ENCODE data around the gene PICALM. TPM values are rescaled to one million over a fixed set of nuclear protein-coding genes. Genes with fewer than 3 reads are reported as not detected.

PICALM gene
- polyA plus RNA-seq, 3 donors: 62.4 to 241 (median 81.0) TPM

DNA sequence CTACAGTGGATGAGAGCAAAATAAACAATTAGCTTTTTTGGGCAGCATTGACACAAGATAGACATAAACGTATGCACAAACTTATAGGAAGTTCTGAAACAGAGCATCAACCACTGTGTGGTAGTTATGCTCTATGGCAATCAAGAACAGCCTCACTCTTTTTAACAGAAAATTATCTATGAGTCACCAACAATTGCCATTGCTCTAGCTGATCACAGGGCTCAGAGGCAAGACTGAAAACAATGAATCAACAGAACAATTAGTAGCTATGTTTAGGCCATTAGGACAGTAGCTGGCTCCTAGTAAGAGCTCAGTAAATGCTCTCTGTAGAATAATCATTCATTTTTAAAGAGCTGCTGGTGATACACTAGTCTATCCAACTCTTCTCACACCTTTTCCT, 34.9 kb upstream of the PICALM start:
- H3K27ac Mint-ChIP-seq: no peak overlapping the region
- DNase-seq: no peak
- H3K4me1 Mint-ChIP-seq: peaks cover 8% of the 10 kb centered on the region
- no peaks in the 10 kb centered on the region for H3K36me3 Mint-ChIP-seq
- Histone ChIP-seq H3K4me3 (replicated peaks in 1 of 3; ENCODE audit: low read depth in 2 of 3, low read length in 3 of 3) (no peak overlapping the region), H3K9me3 (replicated peaks in 1 of 2; ENCODE audit: control insufficient read depth in 1 of 2, insufficient read depth in 1 of 2, low read length in 2 of 2) (no peaks in the 10 kb centered on the region), H2AFZ (ENCODE audit: insufficient read depth, low read depth, low read length, poor library complexity, severe bottlenecking) (no peak overlapping the region), H3K4me2 (replicated peaks; ENCODE audit: extremely low read depth, low read length, poor library complexity, severe bottlenecking) (no peak overlapping the region), H3K36me3 (replicated peaks in 1 of 2; ENCODE audit: control insufficient read depth in 1 of 2, insufficient read depth in 2 of 2, low read length in 2 of 2) (no peaks in the 10 kb centered on the region), H3K79me2 (ENCODE audit: insufficient read depth, low read length) (no peaks in the 10 kb centered on the region), H3K27me3 (ENCODE audit: control insufficient read depth in 2 of 2, insufficient read depth in 2 of 2, low read length in 2 of 2) (no peaks in the 10 kb centered on the region), H4K20me1 (ENCODE audit: insufficient read depth, low read length) (no peaks in the 10 kb centered on the region), H3K4me1 (ENCODE audit: control insufficient read depth in 1 of 2, insufficient read depth in 2 of 2, low read length in 2 of 2) (peaks cover 0 to 2% of the 10 kb centered on the region in 2 donors), H3K9ac (ENCODE audit: insufficient read depth, low read length, poor library complexity, severe bottlenecking) (no peak overlapping the region), H3K27ac (ENCODE audit: low read depth in 1 of 2, low read length in 2 of 2) (no peak overlapping the region)
- WGBS (ENCODE audit: insufficient coverage): 100% methylated on average over 1 of the region's 1 CpG
- intact Hi-C loops (cut with micrococcal nuclease): no loop called here
- H3K27me3 Mint-ChIP-seq (ENCODE audit: low read depth in 3 of 3): peaks cover 0 to 2% (median 0%) of the 10 kb centered on the region in 3 donors
- H3K9me3 Mint-ChIP-seq: peaks cover 0 to 2% (median 0%) of the 10 kb centered on the region in 7 donors
- H3K4me3 Mint-ChIP-seq: no peak overlapping the region
- TF ChIP-seq CTCF (IDR thresholded peaks at IDR 0.05): no peak

- Histone ChIP-seq H3K4me2 (replicated peaks; ENCODE audit: extremely low read depth, low read length, poor library complexity, severe bottlenecking) (no peak overlapping the region), H3K4me1 (ENCODE audit: control insufficient read depth in 1 of 2, insufficient read depth in 2 of 2, low read length in 2 of 2) (no peaks in the 10 kb centered on the region), H3K9ac (ENCODE audit: insufficient read depth, low read length, poor library complexity, severe bottlenecking) (no peak overlapping the region), H2AFZ (ENCODE audit: insufficient read depth, low read depth, low read length, poor library complexity, severe bottlenecking) (no peak overlapping the region), H3K27ac (ENCODE audit: low read depth in 1 of 2, low read length in 2 of 2) (no peak overlapping the region), H3K9me3 (replicated peaks in 1 of 2; ENCODE audit: control insufficient read depth in 1 of 2, insufficient read depth in 1 of 2, low read length in 2 of 2) (no peaks in the 10 kb centered on the region), H3K4me3 (replicated peaks in 1 of 3; ENCODE audit: low read depth in 2 of 3, low read length in 3 of 3) (no peak overlapping the region), H3K79me2 (ENCODE audit: insufficient read depth, low read length) (no peaks in the 10 kb centered on the region), H3K27me3 (ENCODE audit: control insufficient read depth in 2 of 2, insufficient read depth in 2 of 2, low read length in 2 of 2) (no peaks in the 10 kb centered on the region), H3K36me3 (replicated peaks in 1 of 2; ENCODE audit: control insufficient read depth in 1 of 2, insufficient read depth in 2 of 2, low read length in 2 of 2) (no peaks in the 10 kb centered on the region), H4K20me1 (ENCODE audit: insufficient read depth, low read length) (no peaks in the 10 kb centered on the region)
- Mint-ChIP-seq H3K9me3 (peaks cover 0 to 2% (median 0%) of the 10 kb centered on the region in 7 donors), H3K27ac (no peak overlapping the region), H3K36me3 (no peaks in the 10 kb centered on the region), H3K27me3 (ENCODE audit: low read depth in 3 of 3) (no peaks in the 10 kb centered on the region), H3K4me1 (peaks cover 9% of the 10 kb centered on the region), H3K4me3 (no peak overlapping the region)
- intact Hi-C loops (cut with micrococcal nuclease): no loop called here
- WGBS (ENCODE audit: insufficient coverage): no CpG with 5 or more reads among the region's 3 CpGs
- TF ChIP-seq CTCF (IDR thresholded peaks at IDR 0.05): no peak
- DNase-seq: peak in 1 of 3 donors; percentile 6
These were observed 33.1 kb upstream of the PICALM start for GRCh38 chr11:86101941-86102407.
